Transverse colon (tissue), 4 donors: ENCODE measurements around the gene CXCL1.

Source experiments
- POLR2A ChIP-seq: fragments of 450-650 bp; IDR thresholded peaks from one replicate; pipeline ENCODE4 v1.6.1; 2016; ENCODE audit warnings: antibody characterized with exemption, mild to moderate bottlenecking, moderate library complexity
- POLR2AphosphoS5 ChIP-seq, 3 donors: sonication (generic); formaldehyde crosslinking; IDR thresholded peaks; one replicate each; pipeline ENCODE4 v1.6.1; 2016; ENCODE audit warnings: antibody characterized with exemption in 3 of 3
- TF ChIP-seq, protein P1 (sequence below), 5 experiments: fragments of 200-600 bp in 3 of 5; fragments of 450-650 bp in 2 of 5; sonication (generic) in 3 of 5; IDR thresholded peaks; 1 replicate in 2 of 5; 2 replicates in 3 of 5; pipeline ENCODE4 v1.5.1; 2016 to 2017; ENCODE audit warnings: antibody characterized with exemption in 5 of 5, inconsistent platforms in 3 of 5, mild to moderate bottlenecking in 2 of 5, moderate library complexity in 1 of 5

DNA sequence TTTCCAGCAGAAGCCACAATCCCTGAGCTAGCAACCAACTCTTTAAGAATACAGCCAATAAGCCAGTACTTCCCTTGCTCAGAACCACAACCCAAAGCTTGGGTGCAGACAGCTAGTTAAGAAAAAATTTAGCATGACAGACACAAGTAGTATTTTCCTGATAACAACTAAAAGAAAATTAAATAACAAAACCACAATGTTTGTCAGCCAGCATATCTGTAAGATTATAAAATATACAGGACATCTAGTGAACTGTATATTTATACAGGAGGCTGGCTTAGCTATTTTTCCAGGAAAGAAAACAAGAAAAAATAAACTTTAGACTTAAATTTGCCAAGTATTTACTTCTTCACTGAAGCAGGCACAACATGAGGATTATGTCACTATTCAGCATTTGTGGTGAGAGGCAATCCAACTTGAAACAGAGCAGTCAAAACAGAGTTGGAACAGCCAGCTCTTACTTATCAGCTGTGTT lies 9.5 kb upstream of the CXCL1 start:
- TF ChIP-seq POLR2AphosphoS5 (IDR thresholded peaks at IDR 0.05) (no peak), POLR2A (no peak)
- TF ChIP-seq, protein P1, sequence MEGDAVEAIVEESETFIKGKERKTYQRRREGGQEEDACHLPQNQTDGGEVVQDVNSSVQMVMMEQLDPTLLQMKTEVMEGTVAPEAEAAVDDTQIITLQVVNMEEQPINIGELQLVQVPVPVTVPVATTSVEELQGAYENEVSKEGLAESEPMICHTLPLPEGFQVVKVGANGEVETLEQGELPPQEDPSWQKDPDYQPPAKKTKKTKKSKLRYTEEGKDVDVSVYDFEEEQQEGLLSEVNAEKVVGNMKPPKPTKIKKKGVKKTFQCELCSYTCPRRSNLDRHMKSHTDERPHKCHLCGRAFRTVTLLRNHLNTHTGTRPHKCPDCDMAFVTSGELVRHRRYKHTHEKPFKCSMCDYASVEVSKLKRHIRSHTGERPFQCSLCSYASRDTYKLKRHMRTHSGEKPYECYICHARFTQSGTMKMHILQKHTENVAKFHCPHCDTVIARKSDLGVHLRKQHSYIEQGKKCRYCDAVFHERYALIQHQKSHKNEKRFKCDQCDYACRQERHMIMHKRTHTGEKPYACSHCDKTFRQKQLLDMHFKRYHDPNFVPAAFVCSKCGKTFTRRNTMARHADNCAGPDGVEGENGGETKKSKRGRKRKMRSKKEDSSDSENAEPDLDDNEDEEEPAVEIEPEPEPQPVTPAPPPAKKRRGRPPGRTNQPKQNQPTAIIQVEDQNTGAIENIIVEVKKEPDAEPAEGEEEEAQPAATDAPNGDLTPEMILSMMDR (IDR thresholded peaks at IDR 0.05): no peak
